A549 treated with CORT108297 at 1 μM for 4 hours (cell line): ENCODE results near the gene NDUFS7. TPM values are rescaled to one million over a fixed set of nuclear protein-coding genes. Genes with fewer than 3 reads are reported as not detected.

Experiments used
- total RNA-seq: library from RNA; stranded (reverse); fragments of 200-300 nt; extraction: Qiagen RNA extraction; gene quantifications from 5 replicates; pipeline ENCODE4 v1.2.3, GENCODE V29; 2022

The NDUFS7 gene
- 76.1 to 82.1 TPM (median 79.3 TPM) in 5 replicates for total RNA-seq

DNA sequence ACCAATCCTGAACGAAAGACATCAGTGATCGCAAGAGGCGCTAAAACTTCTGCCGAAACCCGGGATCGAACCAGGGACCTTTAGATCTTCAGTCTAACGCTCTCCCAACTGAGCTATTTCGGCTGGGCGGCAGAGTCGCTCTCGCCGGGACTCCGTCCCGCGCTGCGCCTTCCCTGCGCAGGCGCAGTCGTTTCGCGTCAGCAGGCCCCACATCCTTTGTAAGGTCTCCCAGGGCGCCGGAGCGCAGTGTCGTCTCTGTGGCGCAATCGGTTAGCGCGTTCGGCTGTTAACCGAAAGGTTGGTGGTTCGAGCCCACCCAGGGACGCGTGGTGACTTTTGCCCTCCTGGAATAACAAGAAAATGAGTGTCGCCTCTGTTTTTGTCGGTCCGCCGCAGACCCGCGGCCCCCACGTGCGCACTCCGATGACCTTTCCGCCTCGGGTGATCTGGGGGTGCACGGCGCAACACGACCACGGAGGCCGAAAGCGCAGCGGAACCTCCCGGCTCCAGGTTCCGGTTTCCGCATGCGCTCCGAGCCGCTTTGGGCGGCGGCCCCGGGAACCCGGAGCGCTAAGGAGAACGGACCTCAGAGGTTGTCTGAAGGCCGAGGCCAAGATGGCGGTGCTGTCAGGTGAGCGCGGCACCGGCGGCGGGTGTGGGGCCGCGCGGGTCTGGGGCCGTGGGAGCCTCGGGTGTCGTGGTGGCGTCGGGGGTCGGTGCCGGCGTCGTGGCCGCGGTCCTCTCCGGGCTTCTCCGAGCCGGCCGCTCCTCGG is at the start of gene NDUFS7:
NDUFS7 (plus strand) TSS at position 596 of the 773 bp plus-strand sequence; CDS start at position 616, 20 bp downstream.

DNA sequence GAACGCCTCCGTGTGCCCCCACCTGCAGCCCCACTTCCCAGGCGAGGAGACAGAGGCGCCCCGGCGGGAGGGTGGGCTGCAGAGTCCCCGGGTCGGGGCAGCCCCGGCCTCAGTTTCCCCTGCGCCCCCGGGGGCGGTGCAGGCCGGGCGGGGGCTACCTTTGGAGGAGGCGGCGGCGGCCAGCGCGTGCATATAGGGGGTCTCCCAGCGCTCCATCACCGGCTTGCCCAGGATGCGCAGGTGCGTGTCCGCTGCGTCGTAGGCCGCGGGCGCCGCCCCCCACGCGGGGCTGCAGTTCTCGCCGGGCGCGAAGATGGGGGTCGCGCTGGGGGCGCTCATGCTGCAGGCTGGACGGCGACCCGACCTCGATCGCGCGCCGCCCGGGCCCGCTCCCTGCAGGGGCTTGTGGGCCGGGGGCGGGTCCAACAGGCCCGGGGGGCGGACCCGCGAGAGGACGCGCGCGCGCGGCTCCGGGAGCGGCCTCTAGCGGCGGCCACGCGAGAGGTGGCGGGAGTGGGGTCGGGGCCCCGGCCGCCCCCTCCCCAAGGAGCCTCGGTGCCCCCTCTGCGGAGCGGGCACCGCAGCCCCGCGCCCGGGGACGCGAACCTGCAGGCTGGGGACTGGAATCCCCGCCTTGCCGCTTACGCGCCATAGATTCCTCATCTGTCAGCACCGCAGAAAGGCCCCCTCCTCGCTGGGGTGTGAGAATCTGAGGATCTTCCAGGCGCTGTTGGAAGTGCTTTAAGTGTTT is 17.6 kb downstream of the NDUFS7 start, which contains the start of gene GAMT:
GAMT (minus strand) TSS at position 405 of the 751 bp plus-strand sequence; CDS start at position 339, 66 bp downstream.

DNA sequence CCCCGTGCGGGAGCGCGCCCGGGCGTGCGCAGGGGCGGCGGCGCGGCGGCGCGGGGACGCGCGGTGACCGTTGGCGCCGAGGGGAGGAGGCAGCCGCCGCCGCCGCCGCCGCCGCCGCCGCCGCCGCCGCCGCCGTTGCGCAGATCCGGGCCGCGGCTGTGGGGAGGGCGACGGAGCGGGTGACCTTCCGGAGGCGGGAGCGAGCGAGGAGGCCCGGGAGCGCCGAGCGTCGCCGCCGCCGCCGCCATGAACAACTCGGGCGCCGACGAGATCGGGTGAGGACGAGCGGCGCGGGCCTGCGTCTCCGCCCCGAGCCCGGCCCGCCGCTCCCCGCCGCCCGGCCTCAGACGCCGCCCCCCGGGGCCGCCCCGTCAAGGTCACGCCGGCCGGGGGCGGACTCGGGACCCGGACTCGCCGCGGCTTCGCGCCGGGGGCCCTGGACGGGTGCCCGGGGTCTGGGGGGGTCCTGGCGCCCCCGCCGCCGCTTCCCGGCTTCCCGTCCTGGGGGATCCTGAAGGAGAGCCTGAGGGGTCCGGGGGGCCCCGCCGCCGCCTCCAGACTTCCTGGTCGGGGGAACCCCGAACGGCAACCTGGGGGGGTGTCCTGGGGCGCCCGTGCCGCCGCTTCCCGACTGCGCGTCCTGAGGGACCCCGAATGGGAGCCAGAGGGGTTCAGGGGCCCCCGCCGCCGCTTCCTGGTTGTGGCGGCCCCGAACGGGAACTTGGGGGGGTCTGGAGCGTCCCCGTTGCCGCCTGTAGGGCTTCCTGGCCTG is 24.0 kb downstream of the NDUFS7 start, which contains the start of gene DAZAP1:
DAZAP1 (plus strand) TSS at position 59 of the 772 bp plus-strand sequence; CDS start at position 247, 188 bp downstream.

DNA sequence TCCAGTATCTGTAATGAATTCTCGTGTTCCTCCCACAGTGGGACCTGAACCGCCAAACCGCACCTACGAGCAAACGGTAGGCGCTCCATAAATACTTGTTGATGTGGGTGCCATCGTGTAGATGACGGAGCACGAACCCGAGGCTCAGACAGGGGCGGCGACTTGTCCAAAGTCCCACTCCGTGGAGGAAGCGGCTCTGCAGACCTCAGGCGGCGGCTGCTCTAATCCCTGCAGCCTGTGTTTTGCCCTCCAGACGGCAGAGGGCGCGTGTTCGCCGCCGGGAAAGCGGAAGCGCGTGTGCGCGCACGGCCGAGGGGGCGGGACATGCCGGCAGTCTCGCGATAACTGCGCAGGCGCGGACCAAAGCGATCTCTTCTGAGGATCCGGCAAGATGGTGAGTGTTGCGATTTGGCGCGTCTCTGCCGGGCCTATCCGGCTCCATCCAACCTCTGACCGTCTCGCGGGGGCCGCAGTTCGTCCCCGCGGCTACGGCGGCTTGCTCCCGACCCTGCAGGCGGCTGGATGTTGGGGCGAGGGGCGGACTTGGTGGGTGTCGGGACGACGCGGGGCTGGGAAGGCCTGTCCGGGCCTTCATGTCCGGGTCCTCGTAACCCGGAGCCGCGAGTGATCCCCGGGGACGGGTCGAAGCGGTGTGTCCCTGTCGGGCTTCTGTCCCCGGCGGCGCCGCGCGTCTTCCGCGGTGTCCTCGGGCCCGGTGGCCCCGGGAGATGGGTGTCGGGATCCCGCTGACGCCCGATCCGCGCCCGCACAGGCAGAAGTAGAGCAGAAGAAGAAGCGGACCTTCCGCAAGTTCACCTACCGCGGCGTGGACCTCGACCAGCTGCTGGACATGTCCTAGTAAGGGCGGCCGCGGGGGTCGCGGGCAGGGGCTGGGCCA is 54.6 kb downstream of the NDUFS7 start, which contains the start of gene RPS15:
RPS15 (plus strand) TSS at position 362 of the 898 bp plus-strand sequence; CDS start at position 392, 30 bp downstream.

Other genes starting within 250 kb of the NDUFS7 start
- 28.1 to 47.8 TPM (median 46.9 TPM) in 5 replicates for gene SBNO2, start 209.6 kb upstream of the NDUFS7 start, total RNA-seq
- 28.4 to 40.6 TPM (median 39.4 TPM) in 5 replicates for gene STK11, start 178.1 kb upstream of the NDUFS7 start, total RNA-seq
- 2.3 to 4.9 TPM (median 4.5 TPM) in 5 replicates for gene CBARP, start 145.9 kb upstream of the NDUFS7 start, total RNA-seq
- 80.9 to 184 TPM (median 172 TPM) in 5 replicates for gene ATP5F1D, start 142.2 kb upstream of the NDUFS7 start, total RNA-seq
- 38.8 to 50.5 TPM (median 43.1 TPM) in 5 replicates for gene MIDN, start 135.3 kb upstream of the NDUFS7 start, total RNA-seq
- 90.2 to 178 TPM (median 95.7 TPM) in 5 replicates for gene CIRBP, start 114.6 kb upstream of the NDUFS7 start, total RNA-seq
- gene FAM174C, start 108.4 kb upstream of the NDUFS7 start, total RNA-seq: 49.5 to 105 TPM (median 87.7 TPM) in 5 replicates
- 1.2 to 2.6 TPM (median 1.6 TPM) in 5 replicates for gene EFNA2, start 98.0 kb upstream of the NDUFS7 start, total RNA-seq
- 23.1 to 45.5 TPM (median 42.6 TPM) in 5 replicates for gene GAMT, start 17.6 kb downstream of the NDUFS7 start, total RNA-seq
- 77.6 to 108 TPM (median 102 TPM) in 5 replicates for gene DAZAP1, start 23.7 kb downstream of the NDUFS7 start, total RNA-seq
- gene RPS15, start 54.5 kb downstream of the NDUFS7 start, total RNA-seq: 1,595 to 2,147 TPM (median 1,872 TPM) in 5 replicates
- gene APC2, start 66.2 kb downstream of the NDUFS7 start, total RNA-seq: 1.2 to 2.3 TPM (median 1.6 TPM) in 5 replicates
- 10.8 to 22.9 TPM (median 20.5 TPM) in 5 replicates for gene C19orf25, start 95.3 kb downstream of the NDUFS7 start, total RNA-seq
- gene PCSK4, start 106.4 kb downstream of the NDUFS7 start, total RNA-seq: 0.47 to 1.1 TPM (median 0.82 TPM) in 5 replicates
- 3.8 to 5.7 TPM (median 5.2 TPM) in 5 replicates for gene REEP6, start 107.3 kb downstream of the NDUFS7 start, total RNA-seq
- gene ADAMTSL5, start 129.1 kb downstream of the NDUFS7 start, total RNA-seq: 2.7 to 4.4 TPM (median 3.3 TPM) in 5 replicates
- 0.05 TPM in 1 of 5 replicates, not detected in the others for gene PLK5, start 140.2 kb downstream of the NDUFS7 start, total RNA-seq
- gene MEX3D, start 184.4 kb downstream of the NDUFS7 start, total RNA-seq: 5.7 to 13.5 TPM (median 10.8 TPM) in 5 replicates
- gene MBD3, start 209.0 kb downstream of the NDUFS7 start, total RNA-seq: 31.9 to 56.6 TPM (median 51.5 TPM) in 5 replicates
- 92.0 to 201 TPM (median 166 TPM) in 5 replicates for gene UQCR11, start 221.6 kb downstream of the NDUFS7 start, total RNA-seq